ENCODE results near the gene DRD1.
"Not testable (repeated sequence)": the region's sequence is repeated elsewhere in the genome, so short reads cannot be mapped to it uniquely, and the experiment has no call there.

DRD1 gene

GRCh38 chr5:175422058-175422457, 21.9 kb downstream of the DRD1 start:
- H3K4me3 ChIP-seq (ENCODE audit: low read depth in 1 of 2, low read length in 2 of 2): no peak overlapping the region
- H3K36me3 ChIP-seq (ENCODE audit: control insufficient read depth in 1 of 2, insufficient read depth in 2 of 2, low read length in 2 of 2): no peaks in the 10 kb centered on the region
- H3K27ac ChIP-seq (ENCODE audit: low read length): no peak overlapping the region
- H3K9me3 ChIP-seq (ENCODE audit: control insufficient read depth in 1 of 2, low read length in 2 of 2): no peaks in the 10 kb centered on the region
- H3K4me1 ChIP-seq (ENCODE audit: control insufficient read depth in 1 of 2, insufficient read depth in 2 of 2, low read length in 2 of 2): no peaks in the 10 kb centered on the region
- H3K27me3 ChIP-seq (ENCODE audit: low read depth, low read length): no peaks in the 10 kb centered on the region

DNA sequence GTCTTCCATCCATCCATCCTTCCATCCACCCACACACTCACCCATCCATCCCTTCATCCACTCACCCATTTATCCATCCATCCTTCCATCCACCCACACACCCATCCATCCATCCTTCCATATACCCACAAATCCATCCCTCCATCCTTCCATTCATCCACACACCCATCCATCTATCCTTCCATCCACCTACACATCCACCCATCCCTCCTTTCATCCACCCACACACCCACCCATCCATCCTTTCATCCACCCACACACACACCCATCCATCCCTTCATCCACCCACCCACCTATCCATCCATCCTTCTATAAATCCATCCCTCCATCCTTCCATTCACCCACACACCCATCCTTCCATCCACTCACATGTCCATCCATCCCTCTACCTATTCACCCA, 23.6 kb downstream of the DRD1 start:
- no peak overlapping the region for H3K27ac ChIP-seq (ENCODE audit: low read length)
- no peaks in the 10 kb centered on the region for H3K36me3 ChIP-seq (ENCODE audit: control insufficient read depth in 1 of 2, insufficient read depth in 2 of 2, low read length in 2 of 2)
- no peaks in the 10 kb centered on the region for H3K27me3 ChIP-seq (ENCODE audit: low read depth, low read length)
- no peaks in the 10 kb centered on the region for H3K4me1 ChIP-seq (ENCODE audit: control insufficient read depth in 1 of 2, insufficient read depth in 2 of 2, low read length in 2 of 2)
- H3K9me3 ChIP-seq (ENCODE audit: control insufficient read depth in 1 of 2, low read length in 2 of 2): no peaks in the 10 kb centered on the region
- H3K4me3 ChIP-seq (ENCODE audit: low read depth in 1 of 2, low read length in 2 of 2): no peak overlapping the region

- Histone ChIP-seq H3K27me3 (ENCODE audit: low read depth, low read length) (no peaks in the 10 kb centered on the region), H3K27ac (ENCODE audit: low read length) (no peak overlapping the region), H3K4me1 (ENCODE audit: control insufficient read depth in 1 of 2, insufficient read depth in 2 of 2, low read length in 2 of 2) (no peaks in the 10 kb centered on the region)
Measured at GRCh38 chr5:175418251-175418650, 25.7 kb downstream of the DRD1 start.

GRCh38 chr5:175417384-175417783, 26.6 kb downstream of the DRD1 start:
- no peaks in the 10 kb centered on the region for H3K9me3 ChIP-seq (ENCODE audit: control insufficient read depth in 1 of 2, low read length in 2 of 2)
- no peaks in the 10 kb centered on the region for H3K36me3 ChIP-seq (ENCODE audit: control insufficient read depth in 1 of 2, insufficient read depth in 2 of 2, low read length in 2 of 2)
- H3K4me1 ChIP-seq (ENCODE audit: control insufficient read depth in 1 of 2, insufficient read depth in 2 of 2, low read length in 2 of 2): no peaks in the 10 kb centered on the region
- no peaks in the 10 kb centered on the region for H3K27me3 ChIP-seq (ENCODE audit: low read depth, low read length)
- H3K4me3 ChIP-seq (ENCODE audit: low read depth in 1 of 2, low read length in 2 of 2): no peak overlapping the region
- no peak overlapping the region for H3K27ac ChIP-seq (ENCODE audit: low read length)

More at GRCh38 chr5:175418251-175418650, 25.7 kb downstream of the DRD1 start:
- Histone ChIP-seq H3K4me3 (ENCODE audit: low read depth in 1 of 2, low read length in 2 of 2) (no peak overlapping the region), H3K9me3 (ENCODE audit: control insufficient read depth in 1 of 2, low read length in 2 of 2) (no peaks in the 10 kb centered on the region), H3K36me3 (ENCODE audit: control insufficient read depth in 1 of 2, insufficient read depth in 2 of 2, low read length in 2 of 2) (no peaks in the 10 kb centered on the region)

- no peaks in the 10 kb centered on the region for H3K9me3 ChIP-seq (ENCODE audit: control insufficient read depth in 1 of 2, low read length in 2 of 2)
- no peaks in the 10 kb centered on the region for H3K27me3 ChIP-seq (ENCODE audit: low read depth, low read length)
- no peaks in the 10 kb centered on the region for H3K36me3 ChIP-seq (ENCODE audit: control insufficient read depth in 1 of 2, insufficient read depth in 2 of 2, low read length in 2 of 2)
- no peaks in the 10 kb centered on the region for H3K4me1 ChIP-seq (ENCODE audit: control insufficient read depth in 1 of 2, insufficient read depth in 2 of 2, low read length in 2 of 2)
- no peak overlapping the region for H3K4me3 ChIP-seq (ENCODE audit: low read depth in 1 of 2, low read length in 2 of 2)
- no peak overlapping the region for H3K27ac ChIP-seq (ENCODE audit: low read length)
Measured at GRCh38 chr5:175415303-175415702, 28.7 kb downstream of the DRD1 start.

DNA sequence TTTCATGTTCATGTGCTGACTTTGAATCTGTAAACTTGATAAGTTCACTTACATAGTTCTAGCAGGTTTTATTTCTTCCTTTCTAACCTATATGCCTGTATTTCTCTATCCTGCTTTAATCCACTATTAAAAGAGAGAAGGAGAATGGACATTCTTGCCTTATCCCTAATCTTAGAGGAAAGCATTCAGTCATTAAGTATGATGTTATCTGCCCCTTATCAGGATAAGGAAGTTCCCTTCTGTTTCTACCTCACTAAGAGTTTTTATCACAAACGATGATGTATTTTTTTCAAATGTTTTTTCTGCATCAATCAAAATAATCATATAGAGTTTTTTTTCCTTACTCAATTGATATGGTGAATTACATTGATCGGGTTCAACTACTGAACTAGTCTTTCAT, 33.1 kb downstream of the DRD1 start:
- H3K27me3 ChIP-seq (ENCODE audit: low read depth, low read length): no peaks in the 10 kb centered on the region
- no peaks in the 10 kb centered on the region for H3K36me3 ChIP-seq (ENCODE audit: control insufficient read depth in 1 of 2, insufficient read depth in 2 of 2, low read length in 2 of 2)
- peaks cover 0 to 2% of the 10 kb centered on the region in 2 donors for H3K9me3 ChIP-seq (ENCODE audit: control insufficient read depth in 1 of 2, low read length in 2 of 2)
- no peaks in the 10 kb centered on the region for H3K4me1 ChIP-seq (ENCODE audit: control insufficient read depth in 1 of 2, insufficient read depth in 2 of 2, low read length in 2 of 2)
- no peak overlapping the region for H3K4me3 ChIP-seq (ENCODE audit: low read depth in 1 of 2, low read length in 2 of 2)
- no peak overlapping the region for H3K27ac ChIP-seq (ENCODE audit: low read length)

GRCh38 chr5:175406300-175406699, 37.7 kb downstream of the DRD1 start:
- Histone ChIP-seq H3K4me3 (ENCODE audit: low read depth in 1 of 2, low read length in 2 of 2) (no peak overlapping the region), H3K4me1 (ENCODE audit: control insufficient read depth in 1 of 2, insufficient read depth in 2 of 2, low read length in 2 of 2) (no peaks in the 10 kb centered on the region), H3K27ac (ENCODE audit: low read length) (no peak overlapping the region), H3K9me3 (ENCODE audit: control insufficient read depth in 1 of 2, low read length in 2 of 2) (peaks cover 0 to 2% of the 10 kb centered on the region in 2 donors), H3K27me3 (ENCODE audit: low read depth, low read length) (no peaks in the 10 kb centered on the region), H3K36me3 (ENCODE audit: control insufficient read depth in 1 of 2, insufficient read depth in 2 of 2, low read length in 2 of 2) (no peaks in the 10 kb centered on the region)

- H3K27me3 ChIP-seq (ENCODE audit: low read depth, low read length); H3K4me3 ChIP-seq (ENCODE audit: low read depth in 1 of 2, low read length in 2 of 2); H3K27ac ChIP-seq (ENCODE audit: low read length); H3K36me3 ChIP-seq (ENCODE audit: control insufficient read depth in 1 of 2, insufficient read depth in 2 of 2, low read length in 2 of 2); H3K9me3 ChIP-seq (ENCODE audit: control insufficient read depth in 1 of 2, low read length in 2 of 2); H3K4me1 ChIP-seq (ENCODE audit: control insufficient read depth in 1 of 2, insufficient read depth in 2 of 2, low read length in 2 of 2): not testable (repeated sequence)
Measured at GRCh38 chr5:175397590-175398297, 46.2 kb downstream of the DRD1 start.

- H3K4me3 ChIP-seq (ENCODE audit: low read depth in 1 of 2, low read length in 2 of 2); H3K36me3 ChIP-seq (ENCODE audit: control insufficient read depth in 1 of 2, insufficient read depth in 2 of 2, low read length in 2 of 2); H3K9me3 ChIP-seq (ENCODE audit: control insufficient read depth in 1 of 2, low read length in 2 of 2); H3K27me3 ChIP-seq (ENCODE audit: low read depth, low read length); H3K27ac ChIP-seq (ENCODE audit: low read length); H3K4me1 ChIP-seq (ENCODE audit: control insufficient read depth in 1 of 2, insufficient read depth in 2 of 2, low read length in 2 of 2): not testable (repeated sequence)
Measured at GRCh38 chr5:175395430-175395829, 48.6 kb downstream of the DRD1 start.

DNA sequence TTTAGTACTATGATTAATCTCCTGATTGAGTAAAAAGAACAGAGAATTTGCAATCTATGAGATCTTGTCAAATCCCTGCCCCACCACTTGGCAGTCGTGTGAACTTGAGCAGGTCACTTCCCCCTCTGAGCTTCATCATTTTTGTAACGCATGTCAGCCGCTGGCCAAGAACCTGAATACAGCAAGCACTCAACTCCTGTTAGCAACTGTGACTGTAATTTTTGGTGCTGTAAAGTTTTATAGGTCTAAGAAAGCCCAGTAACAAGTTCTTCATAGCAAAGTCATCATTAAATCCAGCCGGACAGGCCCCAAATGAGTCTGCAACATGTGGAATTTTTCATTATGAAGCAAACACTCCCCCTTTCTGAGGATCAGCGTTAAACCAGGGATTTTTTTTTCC, 49.4 kb downstream of the DRD1 start:
- H3K27ac ChIP-seq (ENCODE audit: low read length): no peak overlapping the region
- no peak overlapping the region for H3K4me3 ChIP-seq (ENCODE audit: low read depth in 1 of 2, low read length in 2 of 2)
- H3K4me1 ChIP-seq (ENCODE audit: control insufficient read depth in 1 of 2, insufficient read depth in 2 of 2, low read length in 2 of 2): no peaks in the 10 kb centered on the region
- H3K27me3 ChIP-seq (ENCODE audit: low read depth, low read length): no peaks in the 10 kb centered on the region
- no peaks in the 10 kb centered on the region for H3K36me3 ChIP-seq (ENCODE audit: control insufficient read depth in 1 of 2, insufficient read depth in 2 of 2, low read length in 2 of 2)
- H3K9me3 ChIP-seq (ENCODE audit: control insufficient read depth in 1 of 2, low read length in 2 of 2): peaks cover 0 to 4% of the 10 kb centered on the region in 2 donors

DNA sequence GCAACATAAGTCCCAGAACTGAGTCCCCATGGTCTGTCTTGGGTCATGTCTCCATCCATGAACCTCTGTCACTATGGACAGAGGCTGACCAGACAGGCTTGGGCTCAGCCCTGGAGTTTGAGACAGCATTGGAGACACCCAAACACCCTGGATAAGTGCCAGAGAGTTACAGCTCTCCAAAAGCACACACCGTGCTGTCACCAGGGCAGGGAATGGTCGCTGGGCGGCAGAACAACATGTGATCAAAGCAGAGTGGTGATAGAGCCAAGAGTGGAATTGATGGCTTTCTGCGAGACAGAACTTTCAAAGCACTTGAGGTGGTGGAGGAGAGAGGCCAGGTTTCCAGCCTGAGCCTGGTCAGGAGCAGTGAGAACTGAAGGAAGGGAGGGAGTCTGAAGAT, 50.1 kb downstream of the DRD1 start:
- peaks cover 0 to 4% of the 10 kb centered on the region in 2 donors for H3K9me3 ChIP-seq (ENCODE audit: control insufficient read depth in 1 of 2, low read length in 2 of 2)
- no peaks in the 10 kb centered on the region for H3K4me1 ChIP-seq (ENCODE audit: control insufficient read depth in 1 of 2, insufficient read depth in 2 of 2, low read length in 2 of 2)
- no peak overlapping the region for H3K4me3 ChIP-seq (ENCODE audit: low read depth in 1 of 2, low read length in 2 of 2)
- H3K27me3 ChIP-seq (ENCODE audit: low read depth, low read length): no peaks in the 10 kb centered on the region
- no peaks in the 10 kb centered on the region for H3K36me3 ChIP-seq (ENCODE audit: control insufficient read depth in 1 of 2, insufficient read depth in 2 of 2, low read length in 2 of 2)
- H3K27ac ChIP-seq (ENCODE audit: low read length): no peak overlapping the region

- H3K4me3 ChIP-seq (ENCODE audit: low read depth in 1 of 2, low read length in 2 of 2): no peak overlapping the region
- H3K9me3 ChIP-seq (ENCODE audit: control insufficient read depth in 1 of 2, low read length in 2 of 2): peaks cover 0 to 4% of the 10 kb centered on the region in 2 donors
- no peaks in the 10 kb centered on the region for H3K27me3 ChIP-seq (ENCODE audit: low read depth, low read length)
- no peaks in the 10 kb centered on the region for H3K36me3 ChIP-seq (ENCODE audit: control insufficient read depth in 1 of 2, insufficient read depth in 2 of 2, low read length in 2 of 2)
- no peaks in the 10 kb centered on the region for H3K4me1 ChIP-seq (ENCODE audit: control insufficient read depth in 1 of 2, insufficient read depth in 2 of 2, low read length in 2 of 2)
- H3K27ac ChIP-seq (ENCODE audit: low read length): no peak overlapping the region
Measured at GRCh38 chr5:175392236-175392635, 51.7 kb downstream of the DRD1 start.
